Inflammatory macrophage treated with lipopolysaccharide for 4 hours (primary cell): ENCODE results near the gene YOD1.

Experiments used
- DNase-seq: peaks from one replicate; pipeline ENCODE4 v3.0.0-alpha.2; 2020

The YOD1 gene

DNA sequence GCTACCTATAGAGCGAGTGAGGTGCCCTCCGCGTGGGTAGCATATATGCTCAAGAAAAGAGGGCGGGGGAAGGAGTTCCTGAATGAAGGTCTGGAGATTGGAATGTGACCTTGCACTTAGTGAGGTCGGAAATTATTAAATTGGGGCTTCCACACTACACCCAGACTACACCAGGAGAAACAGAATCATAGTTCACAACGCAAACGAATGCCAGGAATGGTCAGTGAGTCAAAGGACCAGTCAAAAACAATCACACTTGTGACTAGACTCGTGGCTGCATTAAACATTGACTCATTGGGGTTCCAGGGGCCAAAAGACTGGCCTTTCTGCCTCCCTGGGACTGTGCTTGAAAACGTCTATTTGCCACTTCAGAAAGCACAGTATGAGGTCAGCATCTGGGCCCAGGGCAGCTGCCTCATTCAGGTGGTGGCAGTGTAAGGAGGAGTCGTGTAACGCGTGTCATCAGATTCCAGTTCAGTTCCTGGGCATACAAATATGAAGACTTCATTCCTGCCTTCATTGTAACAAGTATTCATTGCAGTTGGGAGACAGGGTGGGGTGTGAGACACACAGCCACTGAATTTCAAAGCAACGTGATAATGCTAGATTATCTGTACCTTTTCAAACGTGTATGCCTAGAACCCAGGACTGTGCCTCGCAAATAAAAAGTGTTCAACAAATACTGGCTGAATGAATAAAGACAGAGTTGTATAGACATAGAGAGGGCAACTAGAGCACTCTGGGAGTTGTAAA, at the start of gene YOD1:
YOD1 (minus strand) TSS at position 18 of the 753 bp plus-strand sequence. CDS start 178 bp downstream, outside the sequence.
- DNase-seq, result peak; percentile 2

DNA sequence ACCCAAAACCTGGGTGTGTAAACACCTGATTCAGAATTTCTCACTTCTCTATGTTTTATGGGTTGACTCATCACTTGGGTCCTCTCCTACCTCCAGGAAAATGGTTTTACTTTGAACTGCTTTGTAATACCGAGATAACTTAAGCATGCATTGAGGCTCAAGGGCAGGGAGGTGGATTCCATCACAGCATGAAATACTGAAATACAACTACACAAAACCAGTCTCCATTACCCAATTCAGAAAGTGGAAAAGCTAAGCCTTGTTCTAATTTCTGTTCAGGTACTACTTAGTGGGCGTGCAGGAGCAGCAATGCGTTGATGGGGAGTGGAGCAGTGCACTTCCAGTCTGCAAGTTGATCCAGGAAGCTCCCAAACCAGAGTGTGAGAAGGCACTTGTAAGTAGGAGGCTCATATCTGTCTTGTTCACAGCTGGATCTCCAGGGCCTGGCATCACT, 46.9 kb upstream of the YOD1 start:
- no peak for DNase-seq

DNA sequence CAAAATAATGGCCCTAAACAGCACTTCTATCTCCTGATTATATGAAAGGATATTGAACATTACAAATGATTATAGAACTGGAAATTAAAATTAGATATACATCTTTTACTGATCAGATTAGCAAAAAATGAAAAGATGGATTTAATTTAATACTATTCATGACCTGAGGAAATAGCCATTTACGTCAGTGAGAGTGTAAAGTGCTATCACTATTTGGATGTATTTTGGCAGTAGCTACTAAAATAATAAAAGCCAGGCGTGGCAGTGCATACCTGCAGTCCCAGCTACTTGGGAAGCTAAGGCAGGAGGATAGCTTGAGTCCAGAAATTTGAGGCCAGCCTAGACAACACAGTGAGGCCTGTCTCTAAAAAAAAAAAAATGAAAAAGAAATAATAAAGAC, 42.9 kb upstream of the YOD1 start:
- no peak for DNase-seq

DNA sequence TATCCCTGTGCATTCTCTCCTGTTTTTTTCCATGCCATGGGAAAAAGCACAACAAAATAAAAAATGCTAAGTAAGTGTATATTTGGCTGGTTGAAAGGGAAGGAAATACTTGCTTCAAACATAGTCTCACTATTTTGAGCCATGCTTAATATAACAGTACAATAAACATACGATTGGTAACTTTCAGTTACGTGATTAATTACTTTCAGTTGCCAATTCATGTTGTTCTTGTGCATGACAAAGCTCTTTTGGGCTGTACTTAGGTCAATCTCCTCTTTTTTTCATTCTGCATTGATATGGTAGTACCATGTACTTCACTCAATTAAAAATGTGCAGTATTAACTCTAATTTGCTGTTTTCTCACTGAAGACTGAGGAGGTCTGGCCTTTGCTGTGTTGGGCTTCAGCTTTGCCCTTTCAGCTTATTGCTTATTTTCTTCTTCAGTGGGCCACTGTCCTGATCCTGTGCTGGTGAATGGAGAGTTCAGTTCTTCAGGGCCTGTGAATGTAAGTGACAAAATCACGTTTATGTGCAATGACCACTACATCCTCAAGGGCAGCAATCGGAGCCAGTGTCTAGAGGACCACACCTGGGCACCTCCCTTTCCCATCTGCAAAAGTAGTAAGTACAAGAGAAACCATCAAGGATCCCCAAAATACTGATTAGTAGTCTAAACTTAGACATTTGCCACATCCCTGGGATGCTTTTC, 40.3 kb upstream of the YOD1 start:
- no peak for DNase-seq

DNA sequence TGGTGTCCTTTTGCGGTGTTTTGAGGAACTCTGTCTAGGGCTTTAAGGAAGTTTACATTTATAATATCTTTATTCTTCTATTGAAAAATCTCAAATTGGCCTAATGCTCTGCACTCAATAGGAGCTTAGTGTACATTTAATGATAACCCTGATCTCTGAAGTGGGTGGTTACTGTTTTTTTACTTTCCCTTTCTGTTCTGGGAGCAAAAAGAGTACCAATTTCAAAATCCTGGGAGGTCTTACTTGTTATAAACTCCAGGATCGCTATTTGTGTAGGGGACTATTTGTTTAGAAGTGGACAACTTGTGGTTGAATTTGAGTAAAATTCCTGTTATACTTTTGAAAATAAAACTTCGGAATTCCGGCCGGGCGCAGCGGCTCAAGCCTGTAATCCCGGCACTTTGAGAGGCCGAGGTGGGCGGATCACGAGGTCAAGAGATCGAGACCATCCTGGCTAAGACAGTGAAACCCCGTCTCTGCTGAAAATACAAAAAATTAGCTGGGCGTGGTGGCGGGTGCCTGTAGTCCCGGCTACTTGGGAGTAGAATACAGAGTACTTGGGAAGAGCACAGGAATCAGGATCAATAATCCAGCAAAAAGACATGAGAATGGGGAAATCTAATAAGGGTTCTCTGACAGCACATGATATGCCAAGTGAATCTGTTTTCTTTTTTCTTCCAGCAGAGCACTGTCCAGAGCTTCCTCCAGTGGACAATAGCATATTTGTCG, 38.8 kb upstream of the YOD1 start:
- DNase-seq, result peak; percentile 1

DNA sequence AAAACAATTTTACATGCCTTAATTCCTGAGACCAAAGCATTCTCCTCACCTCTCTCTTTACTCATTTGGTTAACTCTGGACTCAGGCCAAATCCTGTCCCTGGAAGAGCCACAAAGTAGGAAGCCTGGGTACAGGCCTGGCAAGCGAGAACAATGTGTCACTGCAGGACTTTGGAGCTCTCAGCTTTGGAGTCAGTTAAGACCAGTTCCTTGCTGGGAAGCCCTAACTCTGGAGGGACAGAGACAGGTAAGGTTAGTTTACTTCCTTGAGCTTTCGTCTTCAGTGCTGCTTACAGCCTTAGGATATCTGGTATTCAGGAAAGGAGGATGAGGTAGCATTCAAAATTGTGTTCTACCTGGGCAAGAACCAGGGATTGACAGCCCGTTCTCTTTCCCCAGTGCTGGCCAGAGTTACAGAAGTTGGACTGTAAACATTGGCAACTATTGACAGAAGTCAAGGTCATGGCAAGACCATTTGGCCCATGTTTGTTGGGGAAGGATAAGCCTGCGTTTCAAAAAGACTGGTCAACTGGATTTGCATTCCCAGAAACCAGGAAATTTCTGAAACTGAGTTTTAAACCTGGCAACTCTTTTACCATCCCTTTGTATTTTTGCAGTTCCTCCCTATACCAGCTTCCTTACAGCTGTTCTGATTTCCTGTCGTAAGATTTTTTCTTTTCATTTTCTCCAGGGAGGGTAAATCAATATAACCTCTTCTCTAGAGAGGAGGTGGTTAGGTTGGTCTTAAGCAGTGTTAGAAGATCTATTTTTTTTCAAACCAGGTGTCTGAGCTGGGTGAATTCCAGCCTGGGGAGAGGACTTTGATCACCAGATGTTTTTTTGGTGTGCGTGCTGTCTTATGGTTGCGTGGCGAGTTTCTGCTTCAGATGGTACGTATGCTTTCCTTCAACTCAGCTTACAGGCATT, 38.0 kb upstream of the YOD1 start, which contains the start of gene C4BPB:
C4BPB (plus strand) TSS at position 160 of the 926 bp plus-strand sequence; CDS start at position 832, 672 bp downstream.
- DNase-seq, result no peak

DNA sequence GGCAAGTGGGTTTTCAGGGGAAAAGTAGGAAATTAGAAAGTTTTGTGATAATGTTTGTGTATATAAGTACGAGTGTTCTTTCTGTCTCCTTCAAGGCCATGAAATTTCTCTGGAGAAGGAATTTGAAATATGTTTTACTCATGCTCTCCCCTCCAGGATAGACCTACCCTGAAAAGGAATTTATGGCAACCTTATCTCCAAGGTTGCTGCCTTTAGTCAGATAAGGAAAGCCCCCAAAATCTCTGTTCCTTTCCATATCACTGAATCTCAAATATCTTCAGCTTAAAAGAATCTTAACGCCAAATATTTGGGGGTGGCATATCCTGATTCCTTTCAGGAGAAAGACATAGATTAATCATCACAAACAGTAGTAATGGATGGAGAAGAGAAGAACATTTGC, 37.2 kb upstream of the YOD1 start:
- no peak for DNase-seq

DNA sequence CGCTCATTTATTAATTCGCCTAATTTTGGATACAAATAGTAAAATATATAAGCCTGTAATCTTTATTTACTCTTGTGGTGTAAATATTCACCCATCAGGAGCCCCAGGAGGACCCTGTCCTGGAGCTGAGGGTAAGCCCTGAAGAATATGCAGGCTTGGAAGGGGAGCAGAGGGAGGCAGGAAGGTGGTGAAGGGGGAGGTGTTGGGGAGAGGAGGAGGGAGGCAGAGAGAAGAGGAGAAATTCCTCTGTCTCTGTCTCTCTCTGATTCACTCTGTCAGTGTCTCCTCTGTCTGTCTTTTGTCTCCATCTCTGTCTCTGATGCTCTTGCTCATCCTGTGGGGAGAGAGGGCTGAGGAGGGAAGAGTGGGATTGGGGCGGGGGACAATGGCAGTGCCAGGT, 34.9 kb upstream of the YOD1 start:
- no peak for DNase-seq

DNA sequence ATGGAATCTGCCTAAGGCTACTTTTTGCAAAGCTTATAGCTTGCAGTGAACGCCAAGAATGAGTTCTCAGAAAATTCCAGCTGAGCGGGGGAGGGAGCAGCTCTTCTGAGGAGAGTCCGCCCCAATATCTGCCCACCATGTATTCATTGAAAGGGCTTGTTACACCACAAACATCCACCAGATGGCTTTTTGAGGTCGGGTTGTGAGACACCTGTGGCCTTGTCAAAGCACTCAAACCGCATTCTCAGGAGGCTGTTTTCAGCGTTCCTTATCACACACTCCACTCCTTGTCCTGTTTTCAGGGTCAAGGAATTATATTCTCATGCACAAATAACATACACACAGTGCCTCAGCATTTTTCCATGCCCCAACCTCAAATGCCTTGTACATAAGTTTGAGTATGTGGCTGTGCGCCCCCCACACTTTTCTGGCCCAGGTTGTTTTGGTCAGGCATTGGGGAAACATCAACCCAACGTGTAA, 33.7 kb upstream of the YOD1 start:
- DNase-seq, result peak; percentile 56

DNA sequence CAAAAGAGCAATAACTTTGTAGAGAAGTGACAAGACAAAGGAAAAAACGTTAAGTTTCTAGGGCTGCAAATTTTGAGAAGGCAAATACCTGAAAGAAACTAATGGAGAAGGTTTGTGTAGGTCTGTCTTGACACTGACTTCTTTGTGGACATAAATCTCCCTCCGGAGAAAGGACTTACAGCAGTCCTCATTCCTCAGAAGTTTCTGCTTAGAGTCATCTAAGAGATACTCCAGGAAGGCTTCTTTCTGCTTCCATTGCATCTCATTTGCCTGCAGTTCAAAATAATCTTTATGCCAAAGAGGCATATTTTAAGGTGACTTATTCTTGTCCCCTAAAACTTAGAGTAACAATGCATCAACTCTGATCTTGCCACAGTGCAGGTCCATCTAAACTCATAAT, 33.2 kb upstream of the YOD1 start:
- no peak for DNase-seq

DNA sequence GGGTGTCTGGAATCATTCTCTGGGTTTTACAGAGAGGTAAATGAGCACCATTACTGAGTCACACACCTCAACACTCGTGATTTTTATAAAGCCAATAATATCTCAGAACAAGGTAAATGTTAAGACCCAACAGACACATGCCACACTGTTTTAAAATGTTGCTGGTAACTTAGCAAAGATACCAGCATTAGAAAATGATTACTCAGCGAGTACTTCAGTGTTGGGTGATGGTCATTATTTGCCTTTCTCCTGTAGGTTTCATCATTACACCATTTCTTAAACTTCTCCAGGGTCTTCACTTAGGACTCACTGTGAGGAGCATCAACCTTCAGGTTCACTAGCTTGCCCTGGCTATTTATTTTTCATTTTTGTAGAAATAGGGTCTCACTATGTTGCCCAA, 30.8 kb upstream of the YOD1 start:
- no peak for DNase-seq

DNA sequence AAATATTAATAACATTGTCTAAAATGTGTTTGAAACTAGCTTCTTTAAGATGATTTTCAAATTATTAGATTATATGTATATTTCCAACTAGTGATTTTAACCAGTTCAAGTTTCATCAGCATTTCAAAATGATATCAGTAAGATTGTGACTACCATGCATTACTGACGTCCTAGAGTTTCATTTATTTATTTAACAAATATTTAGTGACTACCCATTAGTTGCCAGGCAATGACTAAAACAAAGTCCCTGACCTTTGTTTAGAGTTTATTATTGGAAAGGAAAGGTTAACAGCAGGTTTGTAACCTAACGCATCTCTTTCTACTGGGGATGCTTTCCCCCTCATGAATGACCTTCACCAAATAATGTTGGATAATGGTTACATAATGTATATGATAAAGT, 30.1 kb upstream of the YOD1 start:
- DNase-seq, result no peak

DNA sequence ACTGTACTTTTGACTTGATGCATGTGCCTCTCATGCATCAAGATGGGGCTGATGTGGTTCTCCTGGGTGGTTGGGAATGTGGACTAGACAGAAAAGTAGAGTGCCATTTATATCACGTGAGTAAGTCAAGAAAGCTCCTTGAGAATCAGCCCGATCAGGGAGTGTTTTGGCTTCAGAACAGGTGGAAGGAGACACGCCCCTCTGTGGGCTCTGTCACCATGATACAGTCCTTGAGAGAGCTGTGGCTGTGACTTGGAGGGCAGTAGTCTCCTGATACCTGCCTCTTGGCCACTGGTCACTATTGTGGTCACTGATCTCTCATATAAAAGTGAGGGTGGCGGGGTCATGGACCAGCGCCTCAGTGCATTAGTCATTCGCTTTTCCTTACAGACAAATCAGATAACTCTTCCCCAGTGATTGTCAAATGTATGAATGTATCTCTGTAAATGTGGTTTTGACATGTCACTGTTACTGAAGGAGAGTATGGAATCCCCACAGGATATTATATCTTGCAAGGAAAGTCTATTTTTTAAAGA, 28.8 kb upstream of the YOD1 start:
- DNase-seq, result no peak

DNA sequence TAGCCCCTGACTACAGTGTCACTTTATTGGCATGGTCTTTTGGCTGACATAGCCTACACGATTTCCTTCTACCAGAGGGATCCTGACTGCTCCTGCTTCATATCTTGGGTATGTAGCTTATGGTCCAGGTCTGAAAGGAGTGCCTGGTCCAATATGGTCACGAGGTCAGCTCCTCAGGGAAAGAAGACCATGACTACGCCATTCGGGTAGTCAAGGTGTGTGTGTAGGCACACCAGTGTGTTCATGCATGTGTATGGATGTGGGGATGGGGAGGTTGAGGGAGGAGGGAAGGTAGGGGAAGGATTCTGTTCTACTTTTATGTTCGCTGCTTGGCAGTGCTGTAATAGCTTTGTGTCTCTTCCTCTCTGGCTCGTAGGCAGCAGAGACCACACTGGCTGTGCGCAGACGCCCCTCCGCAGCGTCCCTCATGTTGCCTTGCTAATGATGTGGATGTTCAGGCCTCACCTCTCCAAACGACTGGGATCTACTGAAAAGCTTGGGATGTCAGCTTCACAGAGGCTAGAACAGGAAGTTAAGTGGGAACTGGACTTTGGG, 27.6 kb upstream of the YOD1 start:
- DNase-seq, result no peak

DNA sequence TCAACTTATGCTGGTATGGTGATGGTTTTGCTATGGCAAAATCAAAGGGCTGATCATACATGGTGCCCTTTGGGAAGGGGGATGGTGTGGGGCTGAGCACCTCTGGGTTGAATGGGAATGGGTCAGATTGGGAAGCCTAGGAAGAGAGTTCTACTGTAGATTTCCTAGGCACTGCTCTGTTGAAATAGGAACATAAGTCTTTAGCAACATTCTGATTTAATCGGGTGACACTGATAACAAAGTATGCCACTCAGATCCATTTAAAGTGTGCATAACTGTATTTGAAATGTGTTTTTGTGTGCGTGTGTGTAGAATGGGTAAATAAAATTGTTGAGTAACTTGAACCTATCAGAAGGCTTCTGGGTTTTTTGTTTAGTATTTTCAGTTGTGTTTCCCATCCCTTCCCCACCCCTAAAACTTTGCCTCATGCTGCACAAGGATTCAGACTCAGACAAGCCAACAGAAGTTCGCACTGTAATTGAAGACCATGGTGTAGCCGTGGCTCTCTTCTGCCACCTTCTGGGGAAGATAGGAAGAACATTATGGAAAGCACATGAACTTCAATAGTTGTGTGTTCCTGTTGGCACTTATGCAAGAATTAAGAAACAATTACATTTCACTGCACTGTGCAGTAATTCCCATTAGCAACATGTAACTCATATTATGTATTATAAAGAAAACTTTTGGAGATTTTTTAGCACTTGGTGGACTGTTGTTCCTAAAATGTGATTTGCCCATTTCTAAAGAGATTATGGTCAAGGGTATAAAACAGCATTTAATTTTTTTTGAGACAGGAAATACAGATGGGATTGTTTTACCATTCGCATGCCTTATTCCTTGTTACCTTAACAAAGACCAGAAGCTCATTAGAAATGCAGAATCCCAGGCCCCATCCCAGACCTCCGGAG, 26.7 kb upstream of the YOD1 start:
- peak; percentile 81 for DNase-seq

DNA sequence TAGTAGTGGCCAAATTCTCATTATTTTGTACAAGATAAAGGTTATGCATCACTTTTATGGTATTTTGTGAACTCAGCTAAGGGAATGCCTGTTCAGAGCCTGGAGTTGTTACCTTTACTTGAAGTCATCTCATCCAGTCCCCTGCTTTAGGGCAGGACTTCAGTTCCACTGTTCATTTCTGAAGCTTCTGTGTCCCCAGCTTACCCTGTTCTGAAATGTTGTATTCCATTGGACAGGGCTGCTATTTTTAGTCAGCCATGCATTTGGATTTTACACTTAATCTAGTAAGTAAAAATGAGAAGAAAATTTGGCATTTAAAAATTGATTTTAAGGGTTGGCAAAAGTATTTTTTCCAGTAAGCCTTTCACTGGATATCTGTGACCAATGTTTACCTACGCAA, 26.0 kb upstream of the YOD1 start:
- DNase-seq, result no peak

DNA sequence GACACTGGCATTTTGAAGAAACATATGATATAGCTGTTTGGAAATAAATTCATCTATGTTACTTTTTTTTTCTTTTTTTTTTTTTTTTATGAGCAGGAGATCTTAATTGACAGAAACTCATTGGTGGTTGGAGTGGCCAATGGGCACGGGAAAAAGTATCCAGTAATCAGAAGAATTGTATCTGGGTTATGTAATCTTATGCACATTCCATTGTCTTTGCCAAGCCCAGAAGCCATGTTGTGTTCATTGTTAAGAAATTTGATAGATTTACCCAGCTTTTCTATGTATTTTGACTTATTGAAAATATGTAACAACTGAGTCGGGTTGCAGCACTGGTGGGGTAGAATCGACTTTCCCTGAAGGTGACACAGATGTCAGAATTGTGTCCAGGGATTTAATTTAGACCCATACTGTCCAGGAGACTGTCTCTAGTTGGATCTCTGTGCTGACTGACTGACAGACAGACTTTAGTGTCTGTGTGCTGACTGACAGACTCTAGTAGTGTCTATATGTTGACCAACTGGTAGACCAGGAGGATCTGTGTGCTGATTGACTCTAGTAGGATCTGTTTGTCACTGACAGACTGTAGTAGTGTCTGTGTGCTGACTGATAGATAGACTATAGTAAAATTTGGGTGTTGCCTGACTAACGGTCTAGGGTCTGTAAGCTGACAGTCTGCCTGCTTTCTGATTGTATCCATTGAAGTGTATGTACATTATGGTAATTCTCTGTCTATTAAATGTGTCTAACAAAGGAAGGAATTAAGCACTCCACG, 25.4 kb upstream of the YOD1 start:
- DNase-seq, result no peak

DNA sequence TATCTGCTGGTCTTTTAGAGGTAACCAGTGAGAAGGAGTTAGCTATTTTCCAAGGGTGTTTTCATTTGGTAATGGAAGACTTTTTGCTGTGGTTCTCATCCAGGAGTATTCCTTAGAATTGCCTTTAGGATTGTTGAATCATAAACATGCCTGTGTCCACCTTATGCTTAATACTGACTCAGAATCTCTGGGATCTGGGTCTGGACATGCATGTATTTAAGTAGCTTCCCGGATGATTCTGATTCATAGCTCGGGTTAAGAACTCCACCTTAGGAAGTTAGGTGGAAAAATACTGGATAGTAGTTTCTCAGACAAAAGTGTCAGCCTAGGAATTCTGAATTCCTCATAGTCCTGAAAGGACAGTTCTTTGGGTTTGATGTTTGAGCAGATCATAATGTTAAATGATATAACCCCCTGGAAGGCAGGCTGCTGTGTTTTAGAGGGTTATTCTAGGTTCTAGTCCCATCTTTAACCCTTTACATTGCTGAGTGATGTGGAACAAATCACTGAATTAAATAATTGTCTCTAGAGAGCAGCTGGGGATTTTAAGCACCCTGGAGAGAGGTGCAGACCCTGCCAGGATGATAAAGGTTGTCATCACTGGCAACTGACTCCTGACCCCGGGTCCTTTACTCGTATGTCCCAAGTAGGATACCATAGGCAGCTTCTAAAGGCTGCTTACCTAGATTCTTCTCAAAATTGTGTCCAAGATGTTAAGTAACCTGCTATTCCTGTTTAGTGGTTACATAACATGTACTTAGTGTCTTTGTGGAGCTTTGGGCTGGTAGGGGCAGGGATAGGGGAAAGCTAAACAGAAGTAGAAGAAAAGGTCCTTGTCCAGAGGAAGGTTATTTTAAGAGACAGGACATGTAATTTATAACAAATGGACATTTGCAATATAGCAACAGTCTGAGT, 23.2 kb upstream of the YOD1 start:
- DNase-seq, result no peak

DNA sequence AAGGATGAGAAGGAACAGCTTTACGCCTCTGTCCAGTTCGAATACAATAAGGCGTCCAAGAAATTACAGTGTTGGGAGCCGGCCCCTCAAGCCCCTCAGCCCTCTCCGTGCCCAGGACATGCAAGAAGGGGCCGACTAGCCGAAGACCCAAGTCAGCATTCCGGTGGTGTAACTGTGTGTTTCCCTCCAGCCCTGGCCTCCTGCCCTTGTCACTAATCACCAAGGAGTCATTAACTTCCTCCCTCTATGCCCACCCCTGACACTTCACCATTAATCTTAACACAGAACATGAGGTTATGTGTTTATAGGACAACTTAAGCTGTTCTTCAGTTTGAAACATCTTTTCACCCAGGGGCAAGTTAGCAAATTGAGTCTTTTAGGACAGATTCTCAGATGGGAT, 21.2 kb upstream of the YOD1 start:
- DNase-seq, result no peak
